DND-41 (cell line): ENCODE measurements around the gene CHID1.

Experiments
- ATAC-seq: fragments of 200-7000 bp; cut with Tn5 transposase; 3 replicates; pipeline ENCODE4 v1.9.1; 2021; ENCODE audit warnings: low read depth; ENCODE audit not compliant: insufficient read depth
- DNase-seq: peaks from one replicate; pipeline ENCODE4 v3.0.0-alpha.2; 2020
- H2AFZ ChIP-seq: 2 replicates; pipeline ENCODE4 v1.6.0; 2012; ENCODE audit warnings: low read depth, low read length
- H3K27ac ChIP-seq: 2 replicates; pipeline ENCODE4 v1.5.1; 2012; ENCODE audit warnings: low read length, inconsistent platforms
- H3K27me3 ChIP-seq: fragments of 200-600 bp; sonication (generic); 2 replicates; pipeline ENCODE4 v1.6.0; 2012; ENCODE audit warnings: low read length, mild to moderate bottlenecking, inconsistent platforms; ENCODE audit not compliant: insufficient read depth, poor library complexity
- H3K36me3 ChIP-seq: 2 replicates; pipeline ENCODE4 v1.5.1; 2012; ENCODE audit warnings: low read length, inconsistent platforms; ENCODE audit not compliant: insufficient read depth
- H3K4me1 ChIP-seq: 2 replicates; pipeline ENCODE4 v1.5.1; 2012; ENCODE audit warnings: mild to moderate bottlenecking, low read length; ENCODE audit not compliant: insufficient read depth
- H3K4me2 ChIP-seq: 2 replicates; pipeline ENCODE4 v1.6.0; 2012; ENCODE audit warnings: mild to moderate bottlenecking, moderate library complexity, low read length, inconsistent platforms; ENCODE audit not compliant: insufficient read depth
- H3K4me3 ChIP-seq, 2 experiments: fragments of 200-600 bp in 1 of 2; shearing (Covaris generic) in 1 of 2; 2 replicates each; pipeline ENCODE4 v1.5.1; 2012 to 2016; ENCODE audit warnings: inconsistent platforms in 2 of 2, low read length in 2 of 2, mild to moderate bottlenecking in 2 of 2, low read depth in 1 of 2, moderate library complexity in 1 of 2
- H3K79me2 ChIP-seq: 2 replicates; pipeline ENCODE4 v1.6.0; 2012; ENCODE audit warnings: low read length, inconsistent platforms; ENCODE audit not compliant: insufficient read depth
- H3K9ac ChIP-seq: 2 replicates; pipeline ENCODE4 v1.6.0; 2012; ENCODE audit warnings: low read depth, mild to moderate bottlenecking, inconsistent platforms, low read length, moderate library complexity
- H3K9me3 ChIP-seq: 2 replicates; pipeline ENCODE4 v1.5.1; 2012; ENCODE audit warnings: low read length, moderate library complexity, mild to moderate bottlenecking, inconsistent platforms; ENCODE audit not compliant: insufficient read depth, severe bottlenecking
- H4K20me1 ChIP-seq: 2 replicates; pipeline ENCODE4 v1.6.0; 2012; ENCODE audit warnings: low read length; ENCODE audit not compliant: insufficient read depth
- EZH2 ChIP-seq: IDR thresholded peaks from 3 replicates; pipeline ENCODE4 v1.6.1; 2012; ENCODE audit warnings: borderline replicate concordance, low read depth, mild to moderate bottlenecking, moderate library complexity, low read length, inconsistent platforms; ENCODE audit not compliant: severe bottlenecking
- TF ChIP-seq, protein P1 (sequence below): IDR thresholded peaks from 2 replicates; pipeline ENCODE4 v1.5.1; 2012; ENCODE audit warnings: borderline replicate concordance, low read length, moderate library complexity, mild to moderate bottlenecking; ENCODE audit not compliant: poor library complexity, severe bottlenecking; ENCODE audit errors: extremely low read depth

CHID1 gene

DNA sequence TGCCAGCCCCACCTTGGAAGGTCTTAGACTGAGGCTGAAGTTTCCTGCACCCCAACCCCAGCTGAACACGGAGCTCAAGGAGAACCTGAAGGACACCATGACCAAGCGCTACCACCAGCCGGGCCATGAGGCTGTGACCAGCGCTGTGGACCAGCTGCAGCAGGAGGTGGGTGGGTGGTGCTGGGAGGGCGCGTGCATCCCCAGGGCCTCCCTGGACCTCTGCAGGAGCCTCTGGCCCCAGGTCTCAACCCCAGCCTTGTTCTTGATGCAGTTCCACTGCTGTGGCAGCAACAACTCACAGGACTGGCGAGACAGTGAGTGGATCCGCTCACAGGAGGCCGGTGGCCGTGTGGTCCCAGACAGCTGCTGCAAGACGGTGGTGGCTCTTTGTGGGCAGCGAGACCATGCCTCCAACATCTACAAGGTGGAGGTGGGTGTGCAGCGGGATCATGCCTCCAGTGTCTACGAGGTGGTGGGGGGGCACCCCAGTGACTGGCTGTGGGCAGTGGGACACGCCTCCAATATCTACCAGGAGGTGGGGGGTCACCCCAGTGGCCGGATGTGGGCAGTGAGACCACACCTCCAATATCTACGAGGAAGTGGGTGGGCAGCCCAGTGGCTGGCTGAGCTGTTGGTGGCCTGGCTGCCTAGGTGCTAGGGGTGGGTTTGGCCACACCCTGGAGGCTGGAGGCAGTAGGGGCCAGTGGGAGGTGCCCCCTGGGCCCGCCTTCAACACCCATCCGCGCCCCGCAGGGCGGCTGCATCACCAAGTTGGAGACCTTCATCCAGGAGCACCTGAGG lies 73.2 kb downstream of the CHID1 start:
- Histone ChIP-seq H3K27me3 (no peaks in the 10 kb centered on the region), H3K9ac (no peak overlapping the region), H3K4me1 (peaks cover 31% of the 10 kb centered on the region), H4K20me1 (peaks cover 26% of the 10 kb centered on the region; the same call in 1 of the 2 replicates), H3K79me2 (peaks cover 21% of the 10 kb centered on the region), H3K27ac (no peak overlapping the region), H3K4me2 (no peak overlapping the region), H3K9me3 (no peaks in the 10 kb centered on the region), H2AFZ (no peak overlapping the region), H3K4me3 (no peak overlapping the region), H3K36me3 (peaks cover 45% of the 10 kb centered on the region)
- ATAC-seq = no peak
- TF ChIP-seq, protein P1, sequence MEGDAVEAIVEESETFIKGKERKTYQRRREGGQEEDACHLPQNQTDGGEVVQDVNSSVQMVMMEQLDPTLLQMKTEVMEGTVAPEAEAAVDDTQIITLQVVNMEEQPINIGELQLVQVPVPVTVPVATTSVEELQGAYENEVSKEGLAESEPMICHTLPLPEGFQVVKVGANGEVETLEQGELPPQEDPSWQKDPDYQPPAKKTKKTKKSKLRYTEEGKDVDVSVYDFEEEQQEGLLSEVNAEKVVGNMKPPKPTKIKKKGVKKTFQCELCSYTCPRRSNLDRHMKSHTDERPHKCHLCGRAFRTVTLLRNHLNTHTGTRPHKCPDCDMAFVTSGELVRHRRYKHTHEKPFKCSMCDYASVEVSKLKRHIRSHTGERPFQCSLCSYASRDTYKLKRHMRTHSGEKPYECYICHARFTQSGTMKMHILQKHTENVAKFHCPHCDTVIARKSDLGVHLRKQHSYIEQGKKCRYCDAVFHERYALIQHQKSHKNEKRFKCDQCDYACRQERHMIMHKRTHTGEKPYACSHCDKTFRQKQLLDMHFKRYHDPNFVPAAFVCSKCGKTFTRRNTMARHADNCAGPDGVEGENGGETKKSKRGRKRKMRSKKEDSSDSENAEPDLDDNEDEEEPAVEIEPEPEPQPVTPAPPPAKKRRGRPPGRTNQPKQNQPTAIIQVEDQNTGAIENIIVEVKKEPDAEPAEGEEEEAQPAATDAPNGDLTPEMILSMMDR = no peak
- TF ChIP-seq EZH2 = no peak
- DNase-seq = no peak

DNA sequence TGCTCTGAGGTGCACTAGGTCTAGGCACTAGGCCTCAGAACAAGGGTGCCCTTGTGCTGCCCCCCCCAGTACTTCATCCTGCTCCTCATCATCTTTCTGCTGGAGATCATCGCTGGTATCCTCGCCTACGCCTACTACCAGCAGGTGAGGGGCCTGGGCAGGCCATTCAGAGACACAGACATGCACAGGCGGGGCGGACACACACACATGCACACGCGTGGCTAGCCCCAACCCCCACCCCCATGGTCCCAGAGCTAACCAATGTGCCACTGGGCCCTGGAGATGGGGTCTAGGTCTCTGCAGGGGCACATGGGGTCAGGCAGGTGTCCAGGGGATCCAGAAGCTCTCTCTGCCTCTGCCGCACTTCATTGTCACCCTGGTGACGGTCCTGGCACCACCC lies 73.9 kb downstream of the CHID1 start:
- H3K27me3 ChIP-seq = peaks cover under 1% of the 10 kb centered on the region
- H3K27ac ChIP-seq = no peak overlapping the region
- ATAC-seq (no peak), DNase-seq (no peak)
- H3K36me3 ChIP-seq = peaks cover 45% of the 10 kb centered on the region
- no peak overlapping the region for H3K9ac ChIP-seq
- H3K9me3 ChIP-seq = no peaks in the 10 kb centered on the region
- peaks cover 22% of the 10 kb centered on the region; the same call in 1 of the 2 replicates for H4K20me1 ChIP-seq
- peaks cover 33% of the 10 kb centered on the region for H3K4me1 ChIP-seq
- TF ChIP-seq, protein P1 = no peak
- H3K4me3 ChIP-seq = no peak overlapping the region
- H2AFZ ChIP-seq = no peak overlapping the region
- no peak overlapping the region for H3K4me2 ChIP-seq
- H3K79me2 ChIP-seq = peaks cover 15% of the 10 kb centered on the region

DNA sequence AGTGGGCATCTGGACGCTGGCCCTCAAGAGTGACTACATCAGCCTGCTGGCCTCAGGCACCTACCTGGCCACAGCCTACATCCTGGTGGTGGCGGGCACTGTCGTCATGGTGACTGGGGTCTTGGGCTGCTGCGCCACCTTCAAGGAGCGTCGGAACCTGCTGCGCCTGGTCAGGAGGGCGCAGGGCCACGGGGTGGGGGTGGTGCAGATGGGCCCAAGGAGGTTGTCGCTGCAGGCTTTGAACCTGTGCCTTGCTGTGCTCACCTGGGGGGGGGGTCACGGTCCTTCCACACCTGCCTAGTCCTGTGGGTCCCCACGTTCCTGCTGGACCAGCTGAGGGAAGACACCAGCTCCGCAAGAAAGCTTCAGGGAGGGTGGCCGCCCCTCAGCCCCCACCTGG lies 74.3 kb downstream of the CHID1 start:
- no peak for ATAC-seq
- no peak overlapping the region for H2AFZ ChIP-seq
- no peaks in the 10 kb centered on the region for H3K9me3 ChIP-seq
- no peak overlapping the region for H3K27ac ChIP-seq
- no peak for DNase-seq
- TF ChIP-seq, protein P1 = no peak
- TF ChIP-seq EZH2 = no peak
- H3K4me3 ChIP-seq = no peak overlapping the region
- H3K79me2 ChIP-seq = peaks cover 11% of the 10 kb centered on the region
- H3K4me1 ChIP-seq = peaks cover 30% of the 10 kb centered on the region
- H4K20me1 ChIP-seq = peaks cover 19% of the 10 kb centered on the region; the same call in 1 of the 2 replicates
- H3K4me2 ChIP-seq = no peak overlapping the region
- H3K27me3 ChIP-seq = peaks cover 5% of the 10 kb centered on the region
- no peak overlapping the region for H3K9ac ChIP-seq
- H3K36me3 ChIP-seq = peaks cover 45% of the 10 kb centered on the region
